ENCODE measurements around the gene STT3B. TPM values are rescaled to one million over a fixed set of nuclear protein-coding genes. Genes with fewer than 3 reads are reported as not detected.

STT3B gene
- total RNA-seq, 1 experiment from 2014 or later: 105 TPM

DNA sequence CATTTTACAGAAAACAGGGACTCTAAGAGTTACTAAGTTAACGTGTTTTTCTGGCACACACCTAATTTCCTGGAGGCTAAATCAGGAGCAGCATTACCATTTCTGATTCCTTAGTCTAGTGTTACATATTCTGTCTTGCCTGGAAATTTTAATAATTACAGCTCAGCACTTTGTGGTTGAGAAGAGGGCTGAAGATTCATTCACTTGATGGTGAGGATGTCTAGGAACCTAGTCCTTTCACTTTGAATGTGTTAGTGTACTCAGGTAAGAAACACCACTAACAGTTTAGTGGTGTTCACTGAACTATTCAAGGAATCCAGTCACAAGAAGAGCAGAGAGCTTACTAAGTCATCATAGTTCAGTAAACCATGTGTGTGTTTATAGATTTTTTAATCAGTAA lies 102.8 kb downstream of the STT3B start:
- Histone ChIP-seq H3K9me3 (ENCODE audit: control insufficient read depth, insufficient read depth, low read depth, low read length) (no peaks in the 10 kb centered on the region), H3K4me3 (ENCODE audit: low read depth in 2 of 2, low read length in 2 of 2) (no peak overlapping the region), H3K36me3 (ENCODE audit: control insufficient read depth, insufficient read depth, low read length) (peaks cover 5% of the 10 kb centered on the region; the same call in 1 of the 2 replicates), H3K27ac (ENCODE audit: low read length) (no peak overlapping the region), H3K27me3 (ENCODE audit: control insufficient read depth, insufficient read depth, low read length) (no peaks in the 10 kb centered on the region), H3K4me1 (ENCODE audit: control insufficient read depth, insufficient read depth, low read length) (no peaks in the 10 kb centered on the region)
- ATAC-seq (no peak), DNase-seq (ENCODE audit: low read depth, low spot score) (no peak)
- TF ChIP-seq, protein P1, sequence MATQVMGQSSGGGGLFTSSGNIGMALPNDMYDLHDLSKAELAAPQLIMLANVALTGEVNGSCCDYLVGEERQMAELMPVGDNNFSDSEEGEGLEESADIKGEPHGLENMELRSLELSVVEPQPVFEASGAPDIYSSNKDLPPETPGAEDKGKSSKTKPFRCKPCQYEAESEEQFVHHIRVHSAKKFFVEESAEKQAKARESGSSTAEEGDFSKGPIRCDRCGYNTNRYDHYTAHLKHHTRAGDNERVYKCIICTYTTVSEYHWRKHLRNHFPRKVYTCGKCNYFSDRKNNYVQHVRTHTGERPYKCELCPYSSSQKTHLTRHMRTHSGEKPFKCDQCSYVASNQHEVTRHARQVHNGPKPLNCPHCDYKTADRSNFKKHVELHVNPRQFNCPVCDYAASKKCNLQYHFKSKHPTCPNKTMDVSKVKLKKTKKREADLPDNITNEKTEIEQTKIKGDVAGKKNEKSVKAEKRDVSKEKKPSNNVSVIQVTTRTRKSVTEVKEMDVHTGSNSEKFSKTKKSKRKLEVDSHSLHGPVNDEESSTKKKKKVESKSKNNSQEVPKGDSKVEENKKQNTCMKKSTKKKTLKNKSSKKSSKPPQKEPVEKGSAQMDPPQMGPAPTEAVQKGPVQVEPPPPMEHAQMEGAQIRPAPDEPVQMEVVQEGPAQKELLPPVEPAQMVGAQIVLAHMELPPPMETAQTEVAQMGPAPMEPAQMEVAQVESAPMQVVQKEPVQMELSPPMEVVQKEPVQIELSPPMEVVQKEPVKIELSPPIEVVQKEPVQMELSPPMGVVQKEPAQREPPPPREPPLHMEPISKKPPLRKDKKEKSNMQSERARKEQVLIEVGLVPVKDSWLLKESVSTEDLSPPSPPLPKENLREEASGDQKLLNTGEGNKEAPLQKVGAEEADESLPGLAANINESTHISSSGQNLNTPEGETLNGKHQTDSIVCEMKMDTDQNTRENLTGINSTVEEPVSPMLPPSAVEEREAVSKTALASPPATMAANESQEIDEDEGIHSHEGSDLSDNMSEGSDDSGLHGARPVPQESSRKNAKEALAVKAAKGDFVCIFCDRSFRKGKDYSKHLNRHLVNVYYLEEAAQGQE (IDR thresholded peaks at IDR 0.05; ENCODE audit: insufficient read depth in 1 of 2, low read depth in 2 of 2, low read length in 1 of 2): no peak
- no peak for TF ChIP-seq POLR2AphosphoS5 (IDR thresholded peaks at IDR 0.05; ENCODE audit: low read depth, low read length)
- TF ChIP-seq, protein P2, sequence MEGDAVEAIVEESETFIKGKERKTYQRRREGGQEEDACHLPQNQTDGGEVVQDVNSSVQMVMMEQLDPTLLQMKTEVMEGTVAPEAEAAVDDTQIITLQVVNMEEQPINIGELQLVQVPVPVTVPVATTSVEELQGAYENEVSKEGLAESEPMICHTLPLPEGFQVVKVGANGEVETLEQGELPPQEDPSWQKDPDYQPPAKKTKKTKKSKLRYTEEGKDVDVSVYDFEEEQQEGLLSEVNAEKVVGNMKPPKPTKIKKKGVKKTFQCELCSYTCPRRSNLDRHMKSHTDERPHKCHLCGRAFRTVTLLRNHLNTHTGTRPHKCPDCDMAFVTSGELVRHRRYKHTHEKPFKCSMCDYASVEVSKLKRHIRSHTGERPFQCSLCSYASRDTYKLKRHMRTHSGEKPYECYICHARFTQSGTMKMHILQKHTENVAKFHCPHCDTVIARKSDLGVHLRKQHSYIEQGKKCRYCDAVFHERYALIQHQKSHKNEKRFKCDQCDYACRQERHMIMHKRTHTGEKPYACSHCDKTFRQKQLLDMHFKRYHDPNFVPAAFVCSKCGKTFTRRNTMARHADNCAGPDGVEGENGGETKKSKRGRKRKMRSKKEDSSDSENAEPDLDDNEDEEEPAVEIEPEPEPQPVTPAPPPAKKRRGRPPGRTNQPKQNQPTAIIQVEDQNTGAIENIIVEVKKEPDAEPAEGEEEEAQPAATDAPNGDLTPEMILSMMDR (IDR thresholded peaks at IDR 0.05): no peak
- TF ChIP-seq TCF7L2 (IDR thresholded peaks at IDR 0.05; ENCODE audit: low read depth, low read length): no peak
- TF ChIP-seq SIN3A (IDR thresholded peaks at IDR 0.05; ENCODE audit: borderline replicate concordance, insufficient read depth, low read depth, low read length): no peak
- in situ Hi-C loops (cut with HindIII; ENCODE audit: low pct_unique_long_range_greater_than_20kb, low sequenced_read_pairs) (no loop called here), intact Hi-C loops (cut with micrococcal nuclease; ENCODE audit: unreplicated experiment) (no loop called here)
- CTCF ChIA-PET: no interaction called here
- POLR2A ChIA-PET: no interaction called here
- no TSS peak for BruUV-seq (replicated peaks)

DNA sequence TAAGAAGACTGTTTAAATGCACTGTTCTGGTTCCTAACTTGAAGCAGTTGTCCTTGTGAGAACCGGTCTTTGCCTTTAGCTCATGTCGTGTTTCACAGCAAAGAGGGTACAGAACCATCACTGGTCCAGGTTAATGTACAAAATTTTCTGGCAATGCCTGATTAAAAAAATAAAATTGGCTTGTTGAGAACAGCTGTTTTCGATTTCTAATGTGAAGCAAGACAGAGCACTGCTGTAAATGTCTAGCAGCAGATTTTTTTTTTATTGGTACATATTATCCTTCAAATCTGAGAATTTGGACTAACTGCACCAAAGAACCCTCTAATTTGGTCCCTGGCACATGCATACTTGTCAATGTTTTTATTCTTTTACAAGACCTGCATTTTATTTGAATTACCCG lies 103.3 kb downstream of the STT3B start:
- ATAC-seq (no peak), DNase-seq (ENCODE audit: low read depth, low spot score) (no peak)
- Histone ChIP-seq H3K36me3 (ENCODE audit: control insufficient read depth, insufficient read depth, low read length) (peaks cover 5% of the 10 kb centered on the region; the same call in 1 of the 2 replicates), H3K4me3 (ENCODE audit: low read depth in 2 of 2, low read length in 2 of 2) (no peak overlapping the region), H3K4me1 (ENCODE audit: control insufficient read depth, insufficient read depth, low read length) (no peaks in the 10 kb centered on the region), H3K27ac (ENCODE audit: low read length) (no peak overlapping the region), H3K27me3 (ENCODE audit: control insufficient read depth, insufficient read depth, low read length) (no peaks in the 10 kb centered on the region), H3K9me3 (ENCODE audit: control insufficient read depth, insufficient read depth, low read depth, low read length) (no peaks in the 10 kb centered on the region)
- TF ChIP-seq POLR2AphosphoS5 (IDR thresholded peaks at IDR 0.05; ENCODE audit: low read depth, low read length) (no peak), TCF7L2 (IDR thresholded peaks at IDR 0.05; ENCODE audit: low read depth, low read length) (no peak), SIN3A (IDR thresholded peaks at IDR 0.05; ENCODE audit: borderline replicate concordance, insufficient read depth, low read depth, low read length) (no peak)
- TF ChIP-seq, protein P1 (IDR thresholded peaks at IDR 0.05; ENCODE audit: insufficient read depth in 1 of 2, low read depth in 2 of 2, low read length in 1 of 2): no peak
- TF ChIP-seq, protein P2 (IDR thresholded peaks at IDR 0.05): no peak
- ChIA-PET CTCF (no interaction called here), POLR2A (no interaction called here)
- no TSS peak for BruUV-seq (replicated peaks)
- intact Hi-C loops (cut with micrococcal nuclease; ENCODE audit: unreplicated experiment): no loop called here
- in situ Hi-C loops (cut with HindIII; ENCODE audit: low pct_unique_long_range_greater_than_20kb, low sequenced_read_pairs): no loop called here

Data from Panc1 (cell line).